K562 (cell line): ENCODE measurements around the gene AIMP1. TPM values are rescaled to one million over a fixed set of nuclear protein-coding genes. Genes with fewer than 3 reads are reported as not detected.

ENCODE experiments used
- ATAC-seq: fragments of 200-7000 bp; cut with Tn5 transposase; 3 replicates; pipeline ENCODE4 v1.9.1; 2020; ENCODE audit warnings: moderate library complexity
- BruUV-seq: library from RNA; stranded (reverse); fragments of 400-500 nt; replicated peaks from 2 replicates; lab custom pipeline; 2021; lab: Mats Ljungman, UMichigan
- CTCF ChIA-PET: fragments of 300-600 bp; formaldehyde crosslinking; extraction: SDS; loops from one replicate; lab custom pipeline; 2021; ENCODE audit warnings: low intra/inter-chr PET ratio; lab: Yijun Ruan, JAX
- POLR2A ChIA-PET: fragments of 300-600, 350-650 bp; sonication (Branson Sonifier 250); formaldehyde crosslinking; extraction: SDS; loops from one replicate; lab custom pipeline; 2021; ENCODE audit warnings: antibody characterized with exemption, inconsistent platforms; lab: Yijun Ruan, JAX
- DNase-seq, 4 experiments: peaks; one replicate each; pipeline versions ENCODE4 v3.0.0 to v3.0.0-alpha.2; 2011 to 2018; ENCODE audit warnings: low spot score in 3 of 4, mixed read lengths in 3 of 4; ENCODE audit errors: extremely low read depth in 1 of 4
- FAIRE-seq: peaks from 2 replicates; lab custom pipeline; 2011; peaks lifted over from hg19 to GRCh38; lab: Jason Lieb, UNC
- H2AFZ ChIP-seq: 2 replicates; pipeline ENCODE4 v1.6.0; 2011; ENCODE audit warnings: low read depth, low read length, control low read depth, inconsistent platforms
- H3K27ac ChIP-seq: fragments of 200-600 bp; 3 replicates; pipeline ENCODE4 v1.8.0; 2011; ENCODE audit warnings: low read depth, mild to moderate bottlenecking, control low read depth, inconsistent platforms, low read length, moderate library complexity, mixed read lengths; ENCODE audit errors: extremely low read depth
- H3K27me3 ChIP-seq, 2 experiments: fragments of 300-600 bp in 1 of 2; 2 replicates in 1 of 2; 3 replicates in 1 of 2; pipeline versions ENCODE4 v1.6.0 to v1.8.0; 2011; ENCODE audit warnings: inconsistent platforms in 2 of 2, low read length in 2 of 2, mild to moderate bottlenecking in 1 of 2, mixed read lengths in 1 of 2, moderate library complexity in 1 of 2; ENCODE audit not compliant: control insufficient read depth in 2 of 2, insufficient read depth in 2 of 2
- H3K36me3 ChIP-seq: fragments of 300-600 bp; 3 replicates; pipeline ENCODE4 v1.8.0; 2011; ENCODE audit warnings: mild to moderate bottlenecking, low read length, inconsistent platforms; ENCODE audit not compliant: control insufficient read depth, insufficient read depth
- H3K4me1 ChIP-seq, 2 experiments: fragments of 200-600 bp in 1 of 2; replicated peaks in 1 of 2; 2 replicates in 1 of 2; 3 replicates in 1 of 2; pipeline versions ENCODE4 v1.5.1 to v1.8.0; 2011; ENCODE audit warnings: inconsistent platforms in 2 of 2, low read length in 2 of 2, mild to moderate bottlenecking in 1 of 2, mixed read lengths in 1 of 2, moderate library complexity in 1 of 2; ENCODE audit not compliant: control insufficient read depth in 2 of 2, insufficient read depth in 2 of 2
- H3K4me2 ChIP-seq: 2 replicates; pipeline ENCODE4 v1.6.1; 2011; ENCODE audit warnings: low read length, control low read depth, inconsistent platforms, mixed read lengths; ENCODE audit not compliant: insufficient read depth
- H3K4me3 ChIP-seq: fragments of 200-600 bp; sonication (generic), shearing (Covaris generic); 2 replicates; pipeline ENCODE4 v1.5.1; 2016; ENCODE audit warnings: control low read depth, inconsistent platforms
- H3K79me2 ChIP-seq: fragments of 200-600 bp; 3 replicates; pipeline ENCODE4 v1.8.0; 2011; ENCODE audit warnings: low read length, inconsistent platforms; ENCODE audit not compliant: control insufficient read depth, insufficient read depth
- H3K9ac ChIP-seq, 2 experiments: 2 replicates each; pipeline versions ENCODE4 v1.6.0 to v1.6.1; 2011; ENCODE audit warnings: low read depth in 2 of 2, low read length in 2 of 2, control low read depth in 1 of 2, inconsistent platforms in 1 of 2, mild to moderate bottlenecking in 1 of 2, mixed read lengths in 1 of 2; ENCODE audit not compliant: insufficient read depth in 1 of 2
- H3K9me1 ChIP-seq: one replicate; pipeline ENCODE4 v1.6.0; 2011; ENCODE audit warnings: inconsistent platforms, mild to moderate bottlenecking, low read length, moderate library complexity; ENCODE audit not compliant: control insufficient read depth, insufficient read depth
- H3K9me3 ChIP-seq: replicated peaks from 2 replicates; pipeline ENCODE4 v1.5.1; 2011; ENCODE audit warnings: low read depth, low read length, inconsistent platforms; ENCODE audit not compliant: control insufficient read depth, insufficient read depth
- H4K20me1 ChIP-seq: replicated peaks from 2 replicates; pipeline ENCODE4 v1.6.1; 2011; ENCODE audit warnings: low read length, inconsistent platforms, mixed read lengths; ENCODE audit not compliant: control insufficient read depth, insufficient read depth
- CHAMP1 ChIP-seq: fragments of 450-650 bp; IDR thresholded peaks from 2 replicates; pipeline ENCODE4 v1.6.1; 2016; ENCODE audit warnings: mild to moderate bottlenecking
- CHD2 ChIP-seq: IDR thresholded peaks from 2 replicates; pipeline ENCODE4 v1.6.1; 2011; ENCODE audit warnings: low read depth, low read length
- FOS ChIP-seq: IDR thresholded peaks from 3 replicates; pipeline ENCODE4 v1.6.1; 2011; ENCODE audit not compliant: insufficient read length; ENCODE audit errors: extremely low read depth
- HEY1 ChIP-seq: fragments of 250-450 bp; sonication (Bioruptor Pico); IDR thresholded peaks from 2 replicates; pipeline ENCODE4 v1.5.0; 2020; ENCODE audit warnings: mild to moderate bottlenecking, moderate library complexity, borderline replicate concordance
- HIVEP1 ChIP-seq: fragments of 250-450 bp; sonication (Bioruptor Pico); IDR thresholded peaks from 2 replicates; pipeline ENCODE4 v1.4.0; 2020; ENCODE audit warnings: mild to moderate bottlenecking
- NR4A1 ChIP-seq, 2 experiments: fragments of 250-450 bp in 1 of 2; fragments of 450-650 bp in 1 of 2; sonication (Bioruptor Pico) in 1 of 2; IDR thresholded peaks; 2 replicates each; pipeline versions ENCODE4 v1.4.0 to v1.6.1; 2016 to 2020; ENCODE audit warnings: mild to moderate bottlenecking in 2 of 2, missing compliant biosample characterization in 1 of 2, missing genetic modification characterization in 1 of 2, moderate library complexity in 1 of 2
- PHB ChIP-seq: fragments of 250-450 bp; sonication (Bioruptor Pico); IDR thresholded peaks from 2 replicates; pipeline ENCODE4 v1.5.0; 2021
- PHF21A ChIP-seq: fragments of 450-650 bp; IDR thresholded peaks from 2 replicates; pipeline ENCODE4 v1.6.1; 2017; ENCODE audit warnings: low read depth, borderline replicate concordance
- RFX5 ChIP-seq: IDR thresholded peaks from 2 replicates; pipeline ENCODE4 v1.6.1; 2011; ENCODE audit warnings: low read depth, mild to moderate bottlenecking, improper control_type of control experiment, low read length
- SNAPC5 ChIP-seq: fragments of 250-450 bp; sonication (Bioruptor Pico); IDR thresholded peaks from 2 replicates; pipeline ENCODE4 v1.8.0; 2021; ENCODE audit warnings: moderate library complexity, mild to moderate bottlenecking, inconsistent platforms
- SOX6 ChIP-seq: fragments of 450-650 bp; IDR thresholded peaks from 2 replicates; pipeline ENCODE4 v1.6.1; 2014; ENCODE audit warnings: mild to moderate bottlenecking
- ZNF445 ChIP-seq: fragments of 250-450 bp; sonication (Bioruptor Pico); IDR thresholded peaks from 2 replicates; pipeline ENCODE4 v1.4.0; 2020; ENCODE audit warnings: low read depth, mild to moderate bottlenecking, moderate library complexity
- WGBS: fragments of 100-300 bp; shearing (Covaris generic); methylation state at CpG from one replicate; pipeline ENCODE4 v1.1.6; 2016; ENCODE audit warnings: low coverage, mixed read lengths; ENCODE audit not compliant: insufficient coverage; ENCODE audit errors: missing lambda C conversion rate; 5-methylcytosine and 5-hydroxymethylcytosine counted together
- in situ Hi-C: fragments of 300-500 bp; cut with MboI; formaldehyde crosslinking; loops from 4 replicates; pipeline ENCODE4 v1.15.0; 2018; ENCODE audit warnings: inconsistent platforms, mixed read lengths
- intact Hi-C: fragments of 100-400 bp; cut with micrococcal nuclease; formaldehyde crosslinking; loops from 2 replicates; pipeline ENCODE4 v1.14.2; 2022
- polyA plus RNA-seq, 8 experiments: library from polyadenylated mRNA; depleted of rRNA in 4 of 8; stranded (reverse) in 5 of 8; unstranded in 3 of 8; fragments of >200 nt; fragmentation: Nextera tagmentation in 2 of 8; fragmentation: Illumina TruSeq in 1 of 8; extraction: Ambion mirVana in 2 of 8; extraction: Trizol in 1 of 8; gene quantifications; 2 replicates each; pipeline versions ENCODE4 v1.2.1 to v1.2.3, GENCODE V29; 2011 to 2014; ENCODE audit warnings: inconsistent platforms in 1 of 8, missing spikeins in 1 of 8
- total RNA-seq, 7 experiments: library from RNA; depleted of rRNA in 6 of 7; stranded (reverse); fragments of >200 nt in 6 of 7; fragmentation: Illumina TruSeq in 2 of 7; extraction: Trizol in 2 of 7; gene quantifications; 2 replicates each; pipeline versions ENCODE4 v1.2.1 to v1.2.3, GENCODE V29; 2011 to 2021; ENCODE audit warnings: low replicate concordance in 1 of 7

The AIMP1 gene
- total and polyA plus RNA-seq, 9 of the 15 experiments (the other 6 are each of a cell fraction or from before 2014, with no cell fraction given), result 39.9 to 141 (median 70.1) TPM

- ATAC-seq, result no peak
- H2AFZ ChIP-seq, result no peak overlapping the region
- H3K9me1 ChIP-seq, result no peaks in the 10 kb centered on the region
- no peak overlapping the region for H3K4me2 ChIP-seq
- H4K20me1 ChIP-seq, result no peaks in the 10 kb centered on the region
- WGBS, result 100% methylated on average over 3 of the region's 3 CpGs
- no peaks in the 10 kb centered on the region for H3K27me3 ChIP-seq
- H3K4me1 ChIP-seq, result 0 out of 5 replicates have a peak, but pooled peaks cover 0 to 2% of the 10 kb centered on the region in 2 experiments
- FAIRE-seq, result no peak
- in situ Hi-C loops, result no loop called here
- peaks cover 36% of the 10 kb centered on the region for H3K79me2 ChIP-seq
- POLR2A ChIA-PET, result interaction anchor here (0.6 kb wide), 1 partner anchor 1382 kb away, joined by 3 read pairs; no protein-coding TSS in a partner anchor
- H3K4me3 ChIP-seq, result no peak overlapping the region
- H3K36me3 ChIP-seq, result peaks cover 73% of the 10 kb centered on the region
- CTCF ChIA-PET, result no interaction called here
- no peak for TF ChIP-seq SNAPC5 (CRISPR knock-in tag)
- no peak for TF ChIP-seq FOS
- TF ChIP-seq PHF21A, result no peak
- no peak for TF ChIP-seq ZNF445
- TF ChIP-seq NR4A1 (CRISPR knock-in tag; IDR thresholded peaks at IDR 0.05), result no peak
- TF ChIP-seq NR4A1 (tag; IDR thresholded peaks at IDR 0.05), result no peak
- no peak for TF ChIP-seq SOX6
- no peak for TF ChIP-seq CHAMP1
- no peak for TF ChIP-seq CHD2
- no peak for TF ChIP-seq HEY1
- no peak for TF ChIP-seq HIVEP1 (CRISPR knock-in tag)
- no peak for TF ChIP-seq RFX5
- TF ChIP-seq PHB (CRISPR knock-in tag), result no peak
- no peak overlapping the region for H3K9ac ChIP-seq
- no peak for DNase-seq
- no peak overlapping the region for H3K27ac ChIP-seq
- intact Hi-C loops, result no loop called here
- peaks cover 1% of the 10 kb centered on the region; the same call in 1 of the 2 replicates for H3K9me3 ChIP-seq
- no TSS peak for BruUV-seq
These were observed 22.3 kb downstream of the AIMP1 start for GRCh38 chr4:106338671-106339070.
